Loucy (cell line): ENCODE results near the gene LRWD1.
A peak's percentile ranks its signal among the peaks of the same experiment; 100 is the strongest.

Experiments
- H2AFZ ChIP-seq: fragments of 200-600 bp; sonication (generic); 2 replicates; pipeline ENCODE4 v1.6.0; 2016; ENCODE audit warnings: antibody characterized with exemption, mild to moderate bottlenecking, low read length, moderate library complexity
- H3F3A ChIP-seq: fragments of 200-600 bp; 2 replicates; pipeline ENCODE4 v1.6.0; 2016; ENCODE audit warnings: antibody characterized with exemption, low read depth, mild to moderate bottlenecking
- H3K27me3 ChIP-seq: fragments of 200-600 bp; sonication (generic); 2 replicates; pipeline ENCODE4 v1.6.1; 2014; ENCODE audit warnings: low read length, mild to moderate bottlenecking; ENCODE audit not compliant: insufficient read depth, poor library complexity, severe bottlenecking
- H3K36me3 ChIP-seq: fragments of 200-600 bp; sonication (generic); 2 replicates; pipeline ENCODE4 v1.6.1; 2016; ENCODE audit warnings: low read length; ENCODE audit not compliant: insufficient read depth
- H3K4me1 ChIP-seq: fragments of 200-600 bp; sonication (generic); 2 replicates; pipeline ENCODE4 v1.5.1; 2014; ENCODE audit warnings: low read length, mild to moderate bottlenecking; ENCODE audit not compliant: insufficient read depth, poor library complexity, severe bottlenecking
- H3K4me2 ChIP-seq: fragments of 200-600 bp; sonication (generic); 2 replicates; pipeline ENCODE4 v1.6.0; 2014; ENCODE audit warnings: antibody characterized with exemption, low read length, low read depth, mild to moderate bottlenecking; ENCODE audit not compliant: poor library complexity, severe bottlenecking
- H3K4me3 ChIP-seq: fragments of 200-600 bp; sonication (generic); 2 replicates; pipeline ENCODE4 v1.5.1; 2014; ENCODE audit warnings: low read length, mild to moderate bottlenecking, mixed read lengths; ENCODE audit not compliant: poor library complexity, severe bottlenecking
- H3K79me2 ChIP-seq: fragments of 200-600 bp; sonication (generic); 2 replicates; pipeline ENCODE4 v1.6.1; 2014; ENCODE audit warnings: low read length; ENCODE audit not compliant: insufficient read depth
- H3K9ac ChIP-seq: fragments of 200-600 bp; sonication (generic); 2 replicates; pipeline ENCODE4 v1.6.0; 2014; ENCODE audit warnings: mild to moderate bottlenecking, low read depth, low read length, moderate library complexity; ENCODE audit not compliant: poor library complexity, severe bottlenecking
- H3K9me2 ChIP-seq: fragments of 200-600 bp; sonication (generic); replicated peaks from 2 replicates; pipeline ENCODE4 v1.6.1; 2016; ENCODE audit warnings: low read depth, low read length, mixed read lengths
- H3K9me3 ChIP-seq: fragments of 200-600 bp; sonication (generic); 2 replicates; pipeline ENCODE4 v1.6.1; 2014; ENCODE audit warnings: mild to moderate bottlenecking, antibody characterized with exemption, low read length, low read depth; ENCODE audit not compliant: insufficient read depth
- H4K20me1 ChIP-seq: fragments of 200-600 bp; sonication (generic); 2 replicates; pipeline ENCODE4 v1.6.0; 2014; ENCODE audit warnings: antibody characterized with exemption, low read length, mild to moderate bottlenecking; ENCODE audit not compliant: insufficient read depth, poor library complexity, severe bottlenecking
- EZH2phosphoT487 ChIP-seq: fragments of 200-600 bp; IDR thresholded peaks from 2 replicates; pipeline ENCODE4 v1.6.1; 2018; ENCODE audit warnings: antibody characterized with exemption, mild to moderate bottlenecking, moderate library complexity, borderline replicate concordance
- TF ChIP-seq, protein P1 (sequence below): fragments of 200-600 bp; sonication (generic); conservative IDR thresholded peaks from 2 replicates; pipeline ENCODE4 v1.5.1; 2014; ENCODE audit warnings: mild to moderate bottlenecking, antibody characterized with exemption, low read length

The LRWD1 gene

DNA sequence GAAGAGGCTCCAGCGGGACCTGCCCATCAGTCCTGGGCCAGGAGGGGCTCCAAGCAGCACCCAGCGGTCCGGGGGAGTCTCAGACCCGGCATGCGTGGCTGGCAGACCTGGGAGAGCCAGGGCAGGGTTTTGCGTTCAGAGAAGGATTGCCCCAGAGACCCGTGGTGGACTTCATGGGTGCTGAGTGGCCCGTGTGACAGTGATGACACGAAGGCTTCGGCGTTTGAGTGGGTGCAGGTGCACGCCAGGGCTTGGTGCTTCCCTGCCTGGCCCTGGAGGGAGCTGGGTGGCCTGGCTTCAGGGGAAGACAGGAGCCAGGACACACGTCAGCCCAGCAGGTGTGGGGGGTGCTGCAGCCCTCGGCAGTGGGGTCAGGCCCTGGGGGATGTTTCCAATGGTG lies 17.5 kb upstream of the LRWD1 start:
- H3F3A ChIP-seq, result no peaks in the 10 kb centered on the region
- no peaks in the 10 kb centered on the region for H3K27me3 ChIP-seq
- H4K20me1 ChIP-seq, result no peaks in the 10 kb centered on the region
- no peak overlapping the region for H3K4me3 ChIP-seq
- peaks cover 11% of the 10 kb centered on the region for H3K4me1 ChIP-seq
- peaks cover 21% of the 10 kb centered on the region; the same call in 1 of the 2 replicates for H3K36me3 ChIP-seq
- no peaks in the 10 kb centered on the region for H3K9me2 ChIP-seq
- H2AFZ ChIP-seq, result no peak overlapping the region
- H3K79me2 ChIP-seq, result no peaks in the 10 kb centered on the region
- TF ChIP-seq, protein P1, sequence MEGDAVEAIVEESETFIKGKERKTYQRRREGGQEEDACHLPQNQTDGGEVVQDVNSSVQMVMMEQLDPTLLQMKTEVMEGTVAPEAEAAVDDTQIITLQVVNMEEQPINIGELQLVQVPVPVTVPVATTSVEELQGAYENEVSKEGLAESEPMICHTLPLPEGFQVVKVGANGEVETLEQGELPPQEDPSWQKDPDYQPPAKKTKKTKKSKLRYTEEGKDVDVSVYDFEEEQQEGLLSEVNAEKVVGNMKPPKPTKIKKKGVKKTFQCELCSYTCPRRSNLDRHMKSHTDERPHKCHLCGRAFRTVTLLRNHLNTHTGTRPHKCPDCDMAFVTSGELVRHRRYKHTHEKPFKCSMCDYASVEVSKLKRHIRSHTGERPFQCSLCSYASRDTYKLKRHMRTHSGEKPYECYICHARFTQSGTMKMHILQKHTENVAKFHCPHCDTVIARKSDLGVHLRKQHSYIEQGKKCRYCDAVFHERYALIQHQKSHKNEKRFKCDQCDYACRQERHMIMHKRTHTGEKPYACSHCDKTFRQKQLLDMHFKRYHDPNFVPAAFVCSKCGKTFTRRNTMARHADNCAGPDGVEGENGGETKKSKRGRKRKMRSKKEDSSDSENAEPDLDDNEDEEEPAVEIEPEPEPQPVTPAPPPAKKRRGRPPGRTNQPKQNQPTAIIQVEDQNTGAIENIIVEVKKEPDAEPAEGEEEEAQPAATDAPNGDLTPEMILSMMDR, result no peak
- no peak for TF ChIP-seq EZH2phosphoT487
- H3K9ac ChIP-seq, result no peak overlapping the region
- no peak overlapping the region for H3K4me2 ChIP-seq
- no peaks in the 10 kb centered on the region for H3K9me3 ChIP-seq

DNA sequence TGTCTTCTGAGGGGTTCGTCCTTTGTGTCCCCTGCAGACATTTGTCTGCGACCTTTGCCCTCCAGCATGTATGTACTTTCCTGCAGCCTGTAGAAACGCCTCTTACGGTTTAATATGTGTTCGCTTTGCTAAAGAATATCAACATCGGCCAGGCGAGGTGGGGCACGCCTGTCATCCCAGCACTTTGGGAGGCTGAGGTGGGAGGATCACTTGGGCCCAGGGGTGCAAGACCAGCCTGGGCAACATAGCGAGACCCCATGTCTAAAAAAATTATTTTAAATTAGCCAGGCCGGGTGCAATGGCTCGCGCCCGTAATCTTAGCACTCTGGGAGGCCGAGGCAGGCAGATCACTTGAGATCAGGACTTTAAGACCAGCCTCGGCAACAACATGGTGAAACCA lies 15.6 kb upstream of the LRWD1 start:
- Histone ChIP-seq H3F3A (no peaks in the 10 kb centered on the region), H3K79me2 (no peaks in the 10 kb centered on the region), H3K4me3 (no peak overlapping the region), H3K4me2 (no peak overlapping the region), H4K20me1 (no peaks in the 10 kb centered on the region), H2AFZ (no peak overlapping the region), H3K27me3 (no peaks in the 10 kb centered on the region), H3K9me2 (no peaks in the 10 kb centered on the region), H3K9me3 (no peaks in the 10 kb centered on the region), H3K4me1 (no peaks in the 10 kb centered on the region), H3K9ac (no peak overlapping the region), H3K36me3 (peaks cover 21% of the 10 kb centered on the region; the same call in 1 of the 2 replicates)
- TF ChIP-seq, protein P1, result no peak
- no peak for TF ChIP-seq EZH2phosphoT487

DNA sequence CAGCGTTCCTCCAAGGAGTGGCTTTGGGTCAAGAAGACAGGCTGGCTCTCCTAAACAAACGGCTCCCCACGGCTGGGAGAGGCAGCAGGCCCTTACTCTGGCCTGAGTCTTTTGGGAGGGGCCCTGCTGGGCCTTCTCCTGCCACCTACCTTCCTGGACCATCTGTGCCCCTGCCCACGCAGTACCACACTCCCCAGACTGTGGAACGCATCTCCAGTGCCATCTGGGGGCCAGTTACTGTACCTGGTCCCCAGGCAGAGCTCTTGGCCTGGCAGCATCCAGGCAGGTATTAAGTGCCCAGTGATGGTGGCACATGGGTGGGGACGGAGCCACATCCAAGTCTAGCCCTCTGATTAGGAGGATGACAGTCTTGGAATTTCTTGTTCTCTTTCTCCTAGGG lies 14.5 kb upstream of the LRWD1 start:
- no peak overlapping the region for H3K4me3 ChIP-seq
- H3F3A ChIP-seq, result no peaks in the 10 kb centered on the region
- no peaks in the 10 kb centered on the region for H3K9me2 ChIP-seq
- H3K9ac ChIP-seq, result no peak overlapping the region
- no peaks in the 10 kb centered on the region for H3K4me1 ChIP-seq
- peaks cover 21% of the 10 kb centered on the region; the same call in 1 of the 2 replicates for H3K36me3 ChIP-seq
- H3K4me2 ChIP-seq, result no peak overlapping the region
- no peak overlapping the region for H2AFZ ChIP-seq
- H3K27me3 ChIP-seq, result no peaks in the 10 kb centered on the region
- no peaks in the 10 kb centered on the region for H4K20me1 ChIP-seq
- TF ChIP-seq EZH2phosphoT487, result no peak
- TF ChIP-seq, protein P1, result peak; percentile 66
- H3K79me2 ChIP-seq, result no peaks in the 10 kb centered on the region
- H3K9me3 ChIP-seq, result no peaks in the 10 kb centered on the region
